PFSK-1 (cell line): ENCODE data around the gene UBE2Q1.

Experiments
- POLR2AphosphoS5 ChIP-seq: IDR thresholded peaks from 2 replicates; pipeline ENCODE4 v1.6.1; 2012; ENCODE audit warnings: low read depth, mild to moderate bottlenecking, control low read depth, low read length, moderate library complexity
- REST ChIP-seq, 2 experiments: IDR thresholded peaks; 2 replicates each; pipeline versions ENCODE4 v1.6.1 to v1.8.0; 2011 to 2012; ENCODE audit warnings: low read depth in 2 of 2, low read length in 2 of 2, control low read depth in 1 of 2, inconsistent platforms in 1 of 2, mild to moderate bottlenecking in 1 of 2, moderate library complexity in 1 of 2; ENCODE audit not compliant: insufficient read depth in 1 of 2

GRCh38 chr1:154595621-154596020 is 37.2 kb upstream of the UBE2Q1 start:
- TF ChIP-seq REST (IDR thresholded peaks at IDR 0.05; ENCODE audit: insufficient read depth in 1 of 2, low read depth in 2 of 2, low read length in 2 of 2) (no peak), POLR2AphosphoS5 (no peak)
